HG02763 (cell line): ENCODE measurements around the gene ABR.
"Not testable (repeated sequence)": the region's sequence is repeated elsewhere in the genome, so short reads cannot be mapped to it uniquely, and the experiment has no call there.

Experiments
- ATAC-seq: cut with Tn5 transposase; IDR thresholded peaks from one replicate; pipeline ENCODE4 v1.9.1; 2021; ENCODE audit warnings: mild to moderate bottlenecking, moderate library complexity; ENCODE audit not compliant: unreplicated experiment

Gene ABR

GRCh38 chr17:1073963-1074625 is 105.7 kb downstream of the ABR start:
- not testable (repeated sequence) for ATAC-seq

- ATAC-seq: no peak
Observed at GRCh38 chr17:1073241-1073962, 106.4 kb downstream of the ABR start.

GRCh38 chr17:1072551-1072961 is 107.2 kb downstream of the ABR start:
- ATAC-seq: no peak

GRCh38 chr17:1071103-1071825 is 108.5 kb downstream of the ABR start:
- no peak for ATAC-seq

GRCh38 chr17:1070411-1070810 is 109.4 kb downstream of the ABR start:
- no peak for ATAC-seq

GRCh38 chr17:1069847-1070246 is 109.9 kb downstream of the ABR start:
- ATAC-seq: no peak

- ATAC-seq: no peak
Observed at GRCh38 chr17:1068356-1068755, 111.4 kb downstream of the ABR start.

GRCh38 chr17:1067282-1067956 is 112.4 kb downstream of the ABR start:
- no peak for ATAC-seq

- ATAC-seq: not testable (repeated sequence)
Observed at GRCh38 chr17:1065416-1065815, 114.4 kb downstream of the ABR start.

GRCh38 chr17:1060991-1061390 is 118.8 kb downstream of the ABR start:
- no peak for ATAC-seq

GRCh38 chr17:1059131-1059795 is 120.5 kb downstream of the ABR start:
- ATAC-seq: no peak

GRCh38 chr17:1058423-1059130 is 121.2 kb downstream of the ABR start:
- ATAC-seq: no peak

- ATAC-seq: no peak
Observed at GRCh38 chr17:1056761-1057160, 123.0 kb downstream of the ABR start.

GRCh38 chr17:1055751-1056645 is 123.8 kb downstream of the ABR start:
- ATAC-seq: no peak

GRCh38 chr17:1055231-1055630 is 124.5 kb downstream of the ABR start:
- ATAC-seq: no peak

- no peak for ATAC-seq
Observed at GRCh38 chr17:1054656-1055055, 125.1 kb downstream of the ABR start.

- ATAC-seq: no peak
Observed at GRCh38 chr17:1053661-1054360, 126.0 kb downstream of the ABR start.
